GM12864 (cell line): ENCODE data around the gene AQP9.
"Not testable (repeated sequence)": the region's sequence is repeated elsewhere in the genome, so short reads cannot be mapped to it uniquely, and the experiment has no call there.

ENCODE experiments used
- DNase-seq: peaks from one replicate; pipeline ENCODE4 v3.0.0-alpha.2; 2011; ENCODE audit warnings: low read depth
- H3K4me3 ChIP-seq: 2 replicates; pipeline ENCODE4 v1.5.1; 2011; ENCODE audit warnings: mild to moderate bottlenecking, low read depth, low read length, control low read depth
- TF ChIP-seq, protein P1 (sequence below): IDR thresholded peaks from 2 replicates; pipeline ENCODE4 v1.5.1; 2011; ENCODE audit warnings: low read depth, mild to moderate bottlenecking, moderate library complexity, low read length, control low read depth, inconsistent platforms; ENCODE audit errors: missing control alignments

AQP9 gene

DNA sequence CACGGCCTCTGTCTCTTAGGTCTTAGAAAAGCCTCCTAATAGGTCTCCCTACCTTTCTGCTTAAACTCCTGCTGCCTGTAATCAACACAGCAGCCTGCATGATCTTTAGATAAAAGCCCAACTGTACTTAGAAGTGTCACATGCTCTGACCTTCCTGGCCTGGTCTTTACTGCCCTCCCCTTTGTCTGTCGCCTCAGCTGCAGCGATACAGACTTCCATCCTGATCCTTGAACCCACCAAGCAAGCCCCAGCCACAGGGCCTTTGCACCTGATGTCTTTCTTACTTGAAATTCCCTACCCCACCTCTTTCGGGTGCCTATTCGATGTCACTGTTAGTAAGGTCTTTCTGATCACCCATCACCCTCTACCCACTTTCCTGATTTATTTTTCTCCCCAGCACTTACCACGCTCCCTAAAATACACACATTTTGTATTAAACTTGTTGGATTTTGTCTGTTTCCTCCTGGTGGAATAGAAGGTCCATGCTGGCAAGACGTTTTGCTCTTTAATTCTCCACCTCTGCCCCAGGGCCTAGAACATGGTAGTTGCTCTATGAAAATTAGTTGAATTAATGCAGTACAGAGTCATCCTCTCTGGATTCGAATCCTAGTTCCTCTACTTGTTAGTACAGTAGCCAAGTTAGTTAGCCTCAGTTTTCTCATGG lies 51.1 kb downstream of the AQP9 start:
- H3K4me3 ChIP-seq = no peak overlapping the region
- DNase-seq = no peak
- TF ChIP-seq, protein P1, sequence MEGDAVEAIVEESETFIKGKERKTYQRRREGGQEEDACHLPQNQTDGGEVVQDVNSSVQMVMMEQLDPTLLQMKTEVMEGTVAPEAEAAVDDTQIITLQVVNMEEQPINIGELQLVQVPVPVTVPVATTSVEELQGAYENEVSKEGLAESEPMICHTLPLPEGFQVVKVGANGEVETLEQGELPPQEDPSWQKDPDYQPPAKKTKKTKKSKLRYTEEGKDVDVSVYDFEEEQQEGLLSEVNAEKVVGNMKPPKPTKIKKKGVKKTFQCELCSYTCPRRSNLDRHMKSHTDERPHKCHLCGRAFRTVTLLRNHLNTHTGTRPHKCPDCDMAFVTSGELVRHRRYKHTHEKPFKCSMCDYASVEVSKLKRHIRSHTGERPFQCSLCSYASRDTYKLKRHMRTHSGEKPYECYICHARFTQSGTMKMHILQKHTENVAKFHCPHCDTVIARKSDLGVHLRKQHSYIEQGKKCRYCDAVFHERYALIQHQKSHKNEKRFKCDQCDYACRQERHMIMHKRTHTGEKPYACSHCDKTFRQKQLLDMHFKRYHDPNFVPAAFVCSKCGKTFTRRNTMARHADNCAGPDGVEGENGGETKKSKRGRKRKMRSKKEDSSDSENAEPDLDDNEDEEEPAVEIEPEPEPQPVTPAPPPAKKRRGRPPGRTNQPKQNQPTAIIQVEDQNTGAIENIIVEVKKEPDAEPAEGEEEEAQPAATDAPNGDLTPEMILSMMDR = no peak

DNA sequence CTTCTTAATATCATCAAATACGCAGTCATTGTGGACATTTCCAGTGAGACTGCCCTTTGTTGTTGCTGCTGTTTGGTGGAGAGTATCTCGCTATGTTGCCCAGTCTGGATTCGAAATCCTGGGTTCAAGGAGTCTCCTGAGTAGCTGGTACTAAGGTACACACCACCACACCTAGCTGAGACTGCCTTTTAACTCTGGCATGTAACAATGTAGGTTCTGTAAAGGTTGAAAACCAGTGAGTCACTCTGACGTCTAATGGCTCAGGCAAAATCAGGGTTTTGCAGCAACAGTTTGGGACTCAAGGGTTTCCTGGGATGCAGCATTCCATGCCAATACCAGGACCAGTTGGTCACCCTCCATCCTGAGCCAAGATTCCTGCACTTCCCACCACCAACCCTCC lies 52.2 kb downstream of the AQP9 start:
- TF ChIP-seq, protein P1 = no peak
- no peak for DNase-seq
- H3K4me3 ChIP-seq = no peak overlapping the region

DNA sequence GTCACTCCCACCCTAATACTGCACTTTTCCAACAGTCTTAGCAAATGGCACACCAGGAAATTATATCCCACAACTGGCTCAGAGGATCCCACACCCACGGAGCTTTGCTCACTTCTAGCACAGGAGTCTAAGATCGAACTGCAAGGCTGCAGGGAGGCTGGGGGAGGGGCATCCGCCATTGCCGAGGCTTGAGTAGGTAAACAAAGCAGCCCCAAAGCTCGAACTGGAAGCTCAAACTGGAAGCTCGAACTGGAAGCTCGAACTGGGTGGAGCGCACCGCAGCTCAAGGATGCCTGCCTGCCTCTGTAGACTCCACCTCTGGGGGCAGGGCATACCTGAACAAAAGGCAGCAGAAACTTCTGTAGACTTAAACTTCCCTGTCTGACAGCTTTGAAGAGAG lies 55.5 kb downstream of the AQP9 start:
- DNase-seq, H3K4me3 ChIP-seq: not testable (repeated sequence)

DNA sequence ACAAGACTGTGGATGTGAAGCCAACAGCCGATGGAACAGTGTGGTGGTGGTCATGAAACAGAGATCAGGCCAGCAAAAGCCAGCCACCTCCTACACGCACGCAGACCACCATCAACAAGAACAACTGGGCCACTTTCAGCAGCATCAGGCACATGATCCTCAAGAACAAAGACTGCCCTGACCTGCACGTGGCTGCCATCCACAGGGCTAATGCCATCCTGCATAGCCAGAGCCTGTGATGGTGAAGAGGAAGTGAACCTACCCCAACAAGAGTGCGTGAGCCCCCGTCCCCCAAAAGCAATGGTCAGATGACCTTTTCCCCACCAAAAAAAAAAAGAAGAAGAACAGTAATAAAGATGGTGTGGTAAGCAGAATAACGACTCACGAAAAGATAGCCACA lies 62.6 kb downstream of the AQP9 start:
- no peak for DNase-seq
- TF ChIP-seq, protein P1 = no peak

DNA sequence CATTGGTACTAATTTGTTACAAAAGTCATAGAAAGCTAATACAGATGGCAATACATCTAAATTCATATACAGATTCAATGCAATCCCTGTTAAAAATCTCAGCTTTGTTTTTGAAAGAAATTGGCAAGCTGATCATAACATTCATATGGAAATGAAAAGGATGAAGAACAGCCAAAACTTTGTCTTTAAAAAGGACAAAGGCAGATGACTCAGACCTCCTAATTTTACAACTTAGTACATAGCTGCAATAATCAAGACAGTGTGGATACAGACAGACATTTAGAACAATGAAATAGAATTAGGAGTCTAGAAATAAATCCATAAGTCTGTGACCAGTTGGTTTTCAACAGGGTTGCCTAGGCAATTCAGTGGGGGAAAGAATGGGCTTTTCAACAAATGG lies 63.3 kb downstream of the AQP9 start:
- TF ChIP-seq, protein P1 = no peak
- no peak overlapping the region for H3K4me3 ChIP-seq
- DNase-seq = no peak

More for the DNA sequence above, 62.6 kb downstream of the AQP9 start:
- no peak overlapping the region for H3K4me3 ChIP-seq

DNA sequence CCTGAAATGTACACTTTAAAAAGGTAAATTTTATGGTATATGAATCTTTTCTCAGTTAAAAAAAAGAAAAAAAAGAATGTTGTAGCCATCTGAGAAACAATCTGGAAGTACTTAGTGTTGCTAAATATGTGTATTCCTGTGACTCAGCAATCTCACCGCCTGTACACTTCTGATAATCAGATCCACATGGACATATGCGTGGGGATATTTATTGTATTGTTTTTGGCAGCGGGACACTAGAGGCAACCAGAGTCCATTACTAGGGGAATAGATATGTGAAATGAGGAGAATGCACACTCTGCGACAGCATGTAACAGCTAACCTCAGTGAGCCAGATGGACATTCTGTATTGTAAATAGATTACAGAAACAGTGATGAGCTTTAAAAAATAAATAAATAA lies 65.4 kb downstream of the AQP9 start:
- TF ChIP-seq, protein P1 = no peak
- no peak for DNase-seq
- H3K4me3 ChIP-seq = no peak overlapping the region

DNA sequence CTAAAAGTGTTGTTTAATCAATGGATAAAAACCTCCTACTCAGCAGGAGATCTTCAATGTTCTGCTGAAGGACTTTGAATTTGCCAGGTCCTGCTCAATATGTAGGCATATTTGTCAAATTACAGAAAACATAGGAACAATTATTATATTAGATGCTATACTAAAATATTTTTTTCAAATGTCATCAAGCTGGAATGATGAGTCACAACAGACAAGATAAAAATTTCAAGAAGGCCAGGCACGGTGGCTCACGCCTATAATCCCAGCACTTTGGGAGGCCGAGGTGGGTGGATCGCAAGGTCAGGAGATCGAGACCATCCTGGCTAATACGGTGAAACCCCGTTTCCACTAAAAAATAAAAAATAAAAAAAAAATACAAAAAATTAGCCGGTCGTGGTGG lies 68.0 kb downstream of the AQP9 start:
- no peak for DNase-seq
- H3K4me3 ChIP-seq = no peak overlapping the region
- TF ChIP-seq, protein P1 = no peak

DNA sequence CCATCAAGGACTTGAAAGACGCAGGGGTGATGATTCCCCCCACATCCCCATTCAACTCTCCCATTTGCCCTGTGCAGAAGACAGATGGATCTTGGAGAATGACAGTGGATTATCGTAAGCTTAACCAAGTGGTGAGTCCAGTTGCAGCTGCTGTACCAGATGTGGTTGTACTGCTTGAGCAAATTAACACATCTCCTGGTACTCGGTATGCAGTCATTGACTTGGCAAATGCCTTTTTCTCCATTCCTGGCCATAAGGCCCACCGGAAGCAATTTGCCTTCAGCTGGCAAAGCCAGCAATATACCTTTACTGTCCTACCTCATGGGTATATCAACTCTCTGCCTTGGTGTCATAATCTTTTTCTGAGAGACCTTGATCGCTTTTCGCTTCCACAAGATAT lies 70.0 kb downstream of the AQP9 start:
- not testable (repeated sequence) for DNase-seq, H3K4me3 ChIP-seq

DNA sequence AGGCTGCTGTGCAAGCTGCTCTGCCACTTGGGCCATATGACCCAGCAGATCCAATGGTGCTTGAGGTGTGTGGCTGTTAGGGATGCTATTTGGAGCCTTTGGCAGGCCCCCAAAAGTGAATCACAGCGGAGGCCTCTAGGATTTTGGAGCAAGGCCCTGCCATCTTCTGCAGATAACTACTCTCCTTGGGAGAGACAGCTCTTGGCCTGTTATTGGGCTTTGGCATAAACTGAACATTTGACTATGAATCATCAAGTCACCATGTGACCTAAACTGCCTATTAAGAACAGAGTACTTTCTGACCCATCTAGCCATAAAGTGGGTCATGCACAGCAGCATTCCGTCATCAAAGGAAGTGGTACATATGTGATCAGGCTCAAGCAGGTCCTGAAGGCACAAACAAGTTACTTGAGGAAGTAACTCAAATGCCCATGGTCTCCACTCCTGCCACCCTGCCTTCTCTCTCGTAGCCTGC lies 70.9 kb downstream of the AQP9 start:
- DNase-seq, H3K4me3 ChIP-seq: not testable (repeated sequence)

DNA sequence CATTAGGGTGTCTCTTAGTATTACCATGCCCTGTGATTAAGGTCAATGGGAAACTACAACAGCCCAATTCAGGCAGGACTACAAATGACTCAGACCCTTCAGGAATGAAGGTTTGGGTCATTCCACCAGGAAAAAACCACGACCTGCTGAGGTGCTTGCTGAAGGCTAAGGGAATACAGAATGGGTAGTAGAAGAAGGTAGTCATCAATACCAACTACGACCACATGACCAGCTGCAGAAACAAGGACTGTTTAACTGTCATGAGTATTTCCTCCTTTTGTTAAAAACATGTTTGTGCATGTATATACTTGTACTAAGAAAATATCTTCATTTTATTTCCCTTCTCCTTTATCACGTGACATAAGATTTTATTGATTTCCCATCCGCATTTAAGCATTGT lies 71.8 kb downstream of the AQP9 start:
- DNase-seq, H3K4me3 ChIP-seq: not testable (repeated sequence)
